ENCODE measurements around the gene CFAP77.

DNA sequence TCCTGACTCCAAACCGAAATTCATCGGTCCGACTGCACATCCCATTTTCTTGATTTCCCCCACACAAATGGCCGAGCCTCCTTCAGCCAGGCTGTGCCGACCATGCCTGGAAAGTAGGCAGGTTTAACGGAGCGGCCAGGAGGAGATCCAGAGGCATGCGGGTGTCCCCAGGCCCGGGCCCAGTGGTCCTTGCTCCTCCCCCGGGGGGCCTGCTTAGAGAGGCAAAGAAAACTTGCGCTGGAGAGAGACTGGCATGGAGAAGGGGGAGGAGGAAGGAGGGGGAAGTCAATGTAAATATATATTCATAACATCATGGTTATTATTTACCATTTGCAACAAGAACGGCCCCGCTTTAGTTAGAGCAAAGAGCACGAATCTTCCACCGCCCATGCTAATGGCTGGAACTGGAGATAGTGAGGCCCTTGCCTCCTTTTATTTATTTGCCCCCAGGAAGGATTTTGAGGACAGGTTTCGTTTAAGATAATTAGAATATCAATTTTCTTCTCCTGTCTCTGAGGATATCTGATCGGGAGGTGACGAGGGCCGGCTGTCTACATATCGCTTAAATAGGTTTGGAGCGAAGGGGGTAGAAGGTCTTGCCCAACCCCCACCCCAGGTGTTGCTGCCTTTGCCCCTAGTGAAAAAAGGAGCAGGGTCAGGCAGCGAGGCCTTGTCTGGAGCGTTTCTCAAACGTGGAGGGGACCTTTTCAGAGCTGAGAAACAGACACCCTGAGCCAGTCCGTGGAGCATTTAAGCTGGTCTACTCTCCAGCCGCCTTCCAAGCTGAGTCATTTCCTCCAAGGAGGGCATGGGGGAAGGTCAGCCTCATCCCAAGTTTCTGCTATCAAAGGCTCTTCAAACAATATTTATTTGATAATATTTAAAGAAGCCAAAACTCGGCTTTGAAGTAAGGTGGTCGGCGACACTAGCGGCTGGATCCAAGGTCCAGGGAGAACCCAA is 174.9 kb downstream of the CFAP77 start:
- no peak for TF ChIP-seq BHLHE40 (IDR thresholded peaks at IDR 0.05; ENCODE audit: borderline replicate concordance)
- no peak for TF ChIP-seq SP1 (IDR thresholded peaks at IDR 0.05)
- no peak for TF ChIP-seq FOXK2 (IDR thresholded peaks at IDR 0.05)
- TF ChIP-seq FOXA1 (IDR thresholded peaks at IDR 0.05), result no peak
- no peak for TF ChIP-seq ZNF384 (IDR thresholded peaks at IDR 0.05)

Measured in HEK293T (cell line).